Mucosa of rectum (tissue), 2 donors: Measurements from ENCODE around the gene C10orf105.

Source experiments
- H3K27ac ChIP-seq, 2 donors: one replicate each; pipeline ENCODE4 v1.7.0; 2013; ENCODE audit warnings: inconsistent platforms in 2 of 2, low read depth in 2 of 2, low read length in 2 of 2
- H3K27me3 ChIP-seq, 2 donors: one replicate each; pipeline ENCODE4 v1.7.0; 2013; ENCODE audit warnings: low read length in 2 of 2; ENCODE audit not compliant: control insufficient read depth in 2 of 2, insufficient read depth in 2 of 2
- H3K36me3 ChIP-seq, 2 donors: one replicate each; pipeline ENCODE4 v1.7.0; 2013; ENCODE audit warnings: low read length in 2 of 2; ENCODE audit not compliant: control insufficient read depth in 2 of 2, insufficient read depth in 2 of 2
- H3K4me1 ChIP-seq, 2 donors: one replicate each; pipeline ENCODE4 v1.7.0; 2013; ENCODE audit warnings: low read length in 2 of 2, mild to moderate bottlenecking in 1 of 2; ENCODE audit not compliant: control insufficient read depth in 2 of 2, insufficient read depth in 2 of 2
- H3K4me3 ChIP-seq, 2 donors: one replicate each; pipeline ENCODE4 v1.7.0; 2013; ENCODE audit warnings: low read length in 2 of 2
- H3K9ac ChIP-seq, 2 donors: one replicate each; pipeline ENCODE4 v1.7.0; 2013; ENCODE audit warnings: low read length in 2 of 2, low read depth in 1 of 2, mild to moderate bottlenecking in 1 of 2
- H3K9me3 ChIP-seq, 2 donors: one replicate each; pipeline ENCODE4 v1.7.0; 2013; ENCODE audit warnings: low read length in 2 of 2; ENCODE audit not compliant: control insufficient read depth in 2 of 2
- donor health status: healthy.
- donor health status: Normal muscosa, but diverticular disease.

C10orf105 gene

GRCh38 chr10:71717056-71717455 is 2.5 kb downstream of the C10orf105 start:
- H3K4me3 ChIP-seq: no peak overlapping the region
- peaks cover 16 to 29% of the 10 kb centered on the region in 2 donors for H3K4me1 ChIP-seq
- H3K9me3 ChIP-seq: no peaks in the 10 kb centered on the region
- no peaks in the 10 kb centered on the region for H3K36me3 ChIP-seq
- no peak overlapping the region for H3K9ac ChIP-seq
- H3K27ac ChIP-seq: no peak overlapping the region
- no peaks in the 10 kb centered on the region for H3K27me3 ChIP-seq

- Histone ChIP-seq H3K27ac (no peak overlapping the region), H3K36me3 (no peaks in the 10 kb centered on the region), H3K4me1 (peaks cover 16 to 29% of the 10 kb centered on the region in 2 donors), H3K9me3 (no peaks in the 10 kb centered on the region), H3K4me3 (no peak overlapping the region), H3K9ac (no peak overlapping the region), H3K27me3 (no peaks in the 10 kb centered on the region)
Measured at GRCh38 chr10:71716426-71716825, 3.2 kb downstream of the C10orf105 start.

- H3K27me3 ChIP-seq: no peaks in the 10 kb centered on the region
- H3K9ac ChIP-seq: no peak overlapping the region
- H3K9me3 ChIP-seq: no peaks in the 10 kb centered on the region
- H3K4me3 ChIP-seq: no peak overlapping the region
- peaks cover 16 to 29% of the 10 kb centered on the region in 2 donors for H3K4me1 ChIP-seq
- H3K27ac ChIP-seq: no peak overlapping the region
- no peaks in the 10 kb centered on the region for H3K36me3 ChIP-seq
Measured at GRCh38 chr10:71715860-71716259, 3.7 kb downstream of the C10orf105 start.

GRCh38 chr10:71715026-71715425 is 4.6 kb downstream of the C10orf105 start:
- no peaks in the 10 kb centered on the region for H3K27me3 ChIP-seq
- H3K4me1 ChIP-seq: peaks cover 16 to 29% of the 10 kb centered on the region in 2 donors
- H3K4me3 ChIP-seq: no peak overlapping the region
- no peak overlapping the region for H3K9ac ChIP-seq
- H3K27ac ChIP-seq: peak overlapping the region in 1 of 2 donors; percentile 84
- H3K9me3 ChIP-seq: no peaks in the 10 kb centered on the region
- no peaks in the 10 kb centered on the region for H3K36me3 ChIP-seq

GRCh38 chr10:71714592-71714991 is 5.0 kb downstream of the C10orf105 start:
- H3K4me1 ChIP-seq: peaks cover 16 to 29% of the 10 kb centered on the region in 2 donors
- peak overlapping the region; percentile 25 to 58 for H3K9ac ChIP-seq
- H3K9me3 ChIP-seq: no peaks in the 10 kb centered on the region
- H3K4me3 ChIP-seq: no peak overlapping the region
- H3K36me3 ChIP-seq: no peaks in the 10 kb centered on the region
- H3K27ac ChIP-seq: peak overlapping the region; percentile 74 to 84
- no peaks in the 10 kb centered on the region for H3K27me3 ChIP-seq

GRCh38 chr10:71714031-71714410 is 5.6 kb downstream of the C10orf105 start:
- H3K9me3 ChIP-seq: no peaks in the 10 kb centered on the region

GRCh38 chr10:71713135-71714030 is 6.2 kb downstream of the C10orf105 start:
- H3K4me3 ChIP-seq: no peak overlapping the region
- H3K27ac ChIP-seq: peak overlapping the region; percentile 74 to 84
- H3K36me3 ChIP-seq: no peaks in the 10 kb centered on the region
- H3K9me3 ChIP-seq: no peaks in the 10 kb centered on the region
- peaks cover 26 to 29% of the 10 kb centered on the region in 2 donors for H3K4me1 ChIP-seq
- H3K27me3 ChIP-seq: no peaks in the 10 kb centered on the region
- peak overlapping the region; percentile 25 to 58 for H3K9ac ChIP-seq

More at GRCh38 chr10:71714031-71714410, 5.6 kb downstream of the C10orf105 start:
- no peaks in the 10 kb centered on the region for H3K27me3 ChIP-seq
- H3K4me1 ChIP-seq: peaks cover 19 to 29% of the 10 kb centered on the region in 2 donors
- no peaks in the 10 kb centered on the region for H3K36me3 ChIP-seq
- H3K9ac ChIP-seq: peak overlapping the region; percentile 25 to 58
- H3K4me3 ChIP-seq: no peak overlapping the region
- peak overlapping the region; percentile 74 to 84 for H3K27ac ChIP-seq

- Histone ChIP-seq H3K27ac (peak overlapping the region; percentile 13 to 84), H3K4me3 (no peak overlapping the region), H3K9ac (no peak overlapping the region), H3K36me3 (no peaks in the 10 kb centered on the region), H3K9me3 (no peaks in the 10 kb centered on the region), H3K4me1 (peaks cover 29% of the 10 kb centered on the region in 2 donors), H3K27me3 (no peaks in the 10 kb centered on the region)
Measured at GRCh38 chr10:71712572-71713134, 6.9 kb downstream of the C10orf105 start.

GRCh38 chr10:71712170-71712569 is 7.4 kb downstream of the C10orf105 start:
- no peak overlapping the region for H3K4me3 ChIP-seq
- no peaks in the 10 kb centered on the region for H3K27me3 ChIP-seq
- H3K4me1 ChIP-seq: peaks cover 29% of the 10 kb centered on the region in 2 donors
- H3K9me3 ChIP-seq: no peaks in the 10 kb centered on the region
- no peaks in the 10 kb centered on the region for H3K36me3 ChIP-seq
- no peak overlapping the region for H3K9ac ChIP-seq
- H3K27ac ChIP-seq: peak overlapping the region; percentile 13 to 84

GRCh38 chr10:71711052-71711623 is 8.4 kb downstream of the C10orf105 start:
- Histone ChIP-seq H3K4me3 (no peak overlapping the region), H3K9ac (no peak overlapping the region), H3K4me1 (peaks cover 29% of the 10 kb centered on the region in 2 donors), H3K36me3 (no peaks in the 10 kb centered on the region), H3K27ac (no peak overlapping the region), H3K27me3 (no peaks in the 10 kb centered on the region), H3K9me3 (no peaks in the 10 kb centered on the region)
